Measurements from ENCODE around the gene THTPA.

DNA sequence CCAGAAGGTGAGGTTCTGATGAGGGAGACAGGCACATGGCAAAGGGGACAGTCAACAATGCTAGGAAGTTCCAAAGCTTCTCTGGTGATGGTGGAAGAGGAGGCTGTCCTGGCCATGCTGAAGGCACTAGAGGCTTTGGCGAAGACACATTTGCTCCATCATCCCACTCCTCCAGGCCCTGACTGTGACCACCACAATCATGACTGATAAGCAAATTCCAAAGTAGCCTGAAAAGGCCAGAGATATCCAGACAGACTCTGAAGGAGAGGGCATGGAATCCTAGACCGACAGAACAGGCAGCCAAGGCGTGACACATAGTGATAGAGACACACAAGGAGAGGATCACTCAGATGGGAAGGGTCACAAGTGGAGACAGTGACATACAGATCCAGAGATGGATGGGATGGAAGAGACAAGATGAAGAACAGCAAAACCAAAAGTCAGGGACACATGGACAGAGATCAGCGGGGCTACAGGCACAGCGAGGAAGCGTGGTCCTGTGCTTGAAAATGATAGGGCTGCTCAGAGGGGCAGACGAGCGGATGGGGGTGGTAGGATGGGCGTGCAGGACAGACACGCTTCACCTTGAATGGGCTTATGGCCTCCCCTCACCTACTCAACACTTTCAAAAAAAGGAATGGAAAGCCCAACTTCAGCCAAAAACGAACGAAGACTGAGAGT lies 5.8 kb upstream of the THTPA start:
- TF ChIP-seq CTCF (IDR thresholded peaks at IDR 0.05) (no peak), POLR2A (IDR thresholded peaks at IDR 0.05) (no peak), EP300 (IDR thresholded peaks at IDR 0.05) (no peak)
